GM21529 (cell line): ENCODE results near the gene DCAF8.

ENCODE experiments used
- ATAC-seq: cut with Tn5 transposase; IDR thresholded peaks from one replicate; pipeline ENCODE4 v1.9.1; 2021; ENCODE audit not compliant: unreplicated experiment

Gene DCAF8

DNA sequence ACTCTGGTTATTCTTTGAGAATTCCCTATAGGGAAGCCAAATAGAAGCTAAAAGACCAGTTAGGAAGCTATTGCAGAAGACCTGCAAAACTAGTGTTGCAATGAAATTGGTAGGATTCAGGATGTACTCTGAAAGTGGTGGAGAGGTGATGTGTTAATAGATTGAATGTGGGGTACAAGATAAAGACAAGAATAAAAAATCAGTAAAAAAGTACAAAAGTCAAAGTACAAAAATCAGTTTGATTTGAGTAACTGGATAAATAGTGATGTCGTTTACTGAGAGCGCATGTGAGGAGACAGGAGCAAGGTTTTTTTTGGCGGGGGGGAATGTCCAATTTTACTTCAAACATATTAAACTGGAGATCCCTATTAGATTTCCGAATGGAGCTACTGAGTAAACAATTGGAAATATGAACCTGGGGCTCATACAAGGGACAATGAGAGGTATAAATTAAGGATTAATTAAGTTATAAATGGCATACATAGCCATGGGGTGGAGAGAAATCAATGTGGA lies 2.5 kb upstream of the DCAF8 start:
- no peak for ATAC-seq

DNA sequence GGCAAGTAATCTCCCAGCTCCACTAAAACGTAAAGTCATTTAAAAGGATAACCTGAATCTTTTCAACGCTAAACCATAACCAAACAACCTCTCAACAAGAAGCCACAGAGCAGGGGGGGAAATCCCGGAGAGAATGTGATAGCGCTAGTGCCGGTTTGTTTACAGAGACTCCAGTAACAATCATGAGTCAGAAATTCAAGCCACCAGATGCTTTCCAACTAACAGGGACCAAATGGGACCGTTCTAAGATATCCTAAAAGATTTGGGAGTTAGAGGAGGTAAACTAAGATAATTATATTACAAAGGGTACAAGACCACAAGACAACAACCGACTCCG lies 825 bp downstream of the DCAF8 start:
- ATAC-seq, result peak; percentile 25

DNA sequence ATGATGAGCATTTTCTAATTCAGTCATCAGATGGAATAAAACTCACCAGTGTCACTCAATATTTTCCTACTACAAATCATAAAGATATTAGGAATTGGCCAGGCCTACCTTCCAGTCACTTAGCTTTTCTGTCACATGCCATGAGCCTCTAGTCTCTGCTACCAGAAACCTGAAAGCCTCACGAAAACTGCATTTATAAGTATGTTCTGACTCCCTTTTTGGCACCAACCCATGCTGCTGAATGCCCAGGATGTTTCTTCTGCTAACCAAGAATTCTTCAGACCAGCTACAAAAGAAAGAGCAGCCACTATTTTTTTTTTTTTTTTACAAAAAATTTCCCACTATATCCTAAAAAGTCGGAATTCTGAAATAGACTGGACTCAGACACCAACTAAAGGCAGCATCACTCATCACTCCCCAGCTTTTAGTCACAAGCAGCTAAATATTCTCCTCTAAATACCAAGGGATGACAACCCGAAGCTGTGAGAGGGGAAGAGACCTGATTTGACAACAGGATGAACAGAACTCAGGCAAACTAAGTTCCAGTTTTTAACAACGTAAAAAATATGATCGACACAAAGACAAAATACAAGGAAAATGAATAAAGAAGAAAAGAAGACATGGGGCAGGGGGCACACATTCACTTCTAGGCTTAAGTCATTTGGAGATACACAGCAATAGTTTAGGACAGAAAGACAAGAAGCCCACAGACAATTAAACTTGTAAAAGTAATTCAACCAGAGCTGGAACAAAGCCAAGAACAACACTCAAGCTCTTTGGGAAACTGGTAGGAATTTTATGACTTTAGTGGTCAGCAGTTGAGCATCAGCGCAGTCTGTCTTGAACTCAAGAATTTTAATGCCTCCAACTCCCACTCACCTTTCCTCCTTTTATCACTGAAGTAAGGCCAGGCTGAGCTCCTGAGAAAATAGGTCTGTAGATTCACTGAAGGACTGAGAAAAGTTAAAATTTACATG lies 1.7 kb downstream of the DCAF8 start:
- ATAC-seq, result no peak

DNA sequence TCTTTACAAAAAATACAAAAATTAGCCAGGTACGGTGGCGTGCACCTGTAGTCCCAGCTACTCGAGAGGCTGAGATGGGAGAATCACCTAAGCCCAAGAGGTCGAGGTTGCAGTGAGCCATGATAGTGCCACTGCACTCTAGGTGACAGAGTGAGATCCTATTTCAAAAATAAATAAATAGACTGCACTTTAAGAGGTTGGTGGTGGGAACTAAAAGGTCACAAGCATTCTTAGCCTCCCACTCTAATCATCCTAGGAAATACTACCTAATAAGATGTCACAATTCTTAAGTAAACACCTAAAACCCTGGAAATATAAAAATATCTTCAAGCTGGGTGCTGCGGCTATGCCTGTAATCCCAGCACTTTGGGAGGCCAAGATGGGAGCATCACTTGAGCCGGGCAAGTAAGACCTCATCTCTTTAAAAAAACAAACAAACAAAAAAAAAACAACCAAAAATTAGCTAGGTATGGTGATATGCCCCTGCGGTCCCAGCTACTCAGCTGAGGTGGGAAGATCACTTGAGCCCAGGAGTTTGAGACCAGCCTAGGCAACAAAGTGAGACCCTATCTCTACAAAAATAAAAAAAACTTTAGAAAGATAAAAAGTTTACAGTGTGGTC lies 4.1 kb downstream of the DCAF8 start:
- ATAC-seq, result no peak

DNA sequence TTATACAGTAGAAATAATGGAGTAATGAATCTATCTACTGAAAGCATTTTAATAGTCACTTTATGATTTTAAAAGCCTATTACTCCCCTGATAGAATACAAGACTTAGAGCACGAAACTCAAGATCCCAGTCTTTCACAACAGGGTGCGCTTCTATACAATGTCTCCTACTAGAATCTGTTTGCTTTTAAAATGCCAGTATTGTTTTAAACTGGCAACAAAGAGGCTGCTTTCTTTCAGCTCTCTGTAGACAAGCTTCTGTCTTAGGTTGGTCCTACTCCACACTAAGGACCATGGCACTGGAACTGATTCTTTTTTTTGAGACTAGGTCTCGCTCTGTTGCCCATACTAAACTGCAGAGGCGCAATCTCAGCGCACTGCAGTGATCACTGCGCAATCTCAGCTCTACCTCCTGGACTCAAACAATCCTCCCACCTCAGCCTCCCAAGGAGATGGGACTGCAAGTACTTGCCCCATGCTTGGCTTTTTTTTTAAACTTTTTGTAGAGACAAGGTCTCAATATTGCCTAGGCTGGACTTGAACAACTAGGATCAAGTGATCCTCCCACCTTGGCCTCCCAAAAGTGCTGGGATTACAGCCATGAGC lies 4.8 kb downstream of the DCAF8 start:
- no peak for ATAC-seq

DNA sequence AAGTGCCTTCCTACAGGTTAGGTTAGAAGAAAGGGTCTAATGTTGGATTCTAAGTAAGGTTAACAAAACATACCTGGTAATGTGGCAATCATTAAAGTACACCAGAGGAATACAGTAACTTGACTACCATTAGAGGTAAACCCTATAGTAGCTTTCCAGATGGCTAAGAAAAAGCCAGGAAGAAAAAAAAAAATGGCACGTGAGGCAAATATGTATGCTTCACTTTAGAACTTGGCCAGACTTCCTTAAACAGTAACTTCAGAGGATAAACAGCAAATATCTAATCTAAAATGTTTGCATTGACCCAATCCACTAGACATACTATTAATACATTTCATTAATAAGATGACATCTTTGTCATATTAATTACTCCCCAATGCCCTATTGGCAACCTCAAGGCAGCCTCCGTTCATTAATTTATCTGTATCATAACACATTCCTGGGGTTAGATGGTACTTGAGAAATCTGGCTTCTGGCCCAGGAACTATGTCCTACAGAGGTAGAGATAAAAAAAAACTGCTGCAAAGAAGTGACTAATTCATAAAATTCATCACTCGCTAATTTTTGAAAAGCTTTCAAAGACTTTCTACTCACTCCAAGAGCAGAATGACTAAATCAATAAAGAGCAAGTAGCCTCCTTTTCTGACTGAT lies 5.8 kb downstream of the DCAF8 start:
- ATAC-seq, result no peak

DNA sequence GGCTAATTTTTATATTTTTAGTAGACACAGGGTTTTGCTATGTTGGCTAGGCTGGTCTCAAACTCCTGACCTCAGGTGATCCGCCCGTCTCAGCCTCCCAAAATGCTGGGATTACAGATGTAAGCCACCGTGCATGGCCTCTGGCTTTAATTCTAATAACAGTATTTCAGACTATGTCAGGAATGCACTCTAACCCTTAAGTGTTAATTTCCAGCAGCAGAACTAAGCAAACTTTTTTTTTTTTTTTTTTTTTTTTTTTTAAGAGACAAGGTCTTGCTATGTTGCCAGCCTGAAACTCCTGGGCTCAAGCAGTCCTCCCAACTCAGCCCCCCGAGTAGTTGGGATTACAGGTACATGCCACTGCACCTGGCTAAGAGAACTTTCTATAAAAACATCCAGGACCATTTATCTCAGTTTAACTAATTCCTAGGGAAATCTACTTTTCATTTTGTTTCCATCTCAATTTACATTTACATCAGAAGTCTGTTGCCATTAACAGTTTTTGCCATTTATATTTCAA lies 6.5 kb downstream of the DCAF8 start:
- ATAC-seq, result no peak

DNA sequence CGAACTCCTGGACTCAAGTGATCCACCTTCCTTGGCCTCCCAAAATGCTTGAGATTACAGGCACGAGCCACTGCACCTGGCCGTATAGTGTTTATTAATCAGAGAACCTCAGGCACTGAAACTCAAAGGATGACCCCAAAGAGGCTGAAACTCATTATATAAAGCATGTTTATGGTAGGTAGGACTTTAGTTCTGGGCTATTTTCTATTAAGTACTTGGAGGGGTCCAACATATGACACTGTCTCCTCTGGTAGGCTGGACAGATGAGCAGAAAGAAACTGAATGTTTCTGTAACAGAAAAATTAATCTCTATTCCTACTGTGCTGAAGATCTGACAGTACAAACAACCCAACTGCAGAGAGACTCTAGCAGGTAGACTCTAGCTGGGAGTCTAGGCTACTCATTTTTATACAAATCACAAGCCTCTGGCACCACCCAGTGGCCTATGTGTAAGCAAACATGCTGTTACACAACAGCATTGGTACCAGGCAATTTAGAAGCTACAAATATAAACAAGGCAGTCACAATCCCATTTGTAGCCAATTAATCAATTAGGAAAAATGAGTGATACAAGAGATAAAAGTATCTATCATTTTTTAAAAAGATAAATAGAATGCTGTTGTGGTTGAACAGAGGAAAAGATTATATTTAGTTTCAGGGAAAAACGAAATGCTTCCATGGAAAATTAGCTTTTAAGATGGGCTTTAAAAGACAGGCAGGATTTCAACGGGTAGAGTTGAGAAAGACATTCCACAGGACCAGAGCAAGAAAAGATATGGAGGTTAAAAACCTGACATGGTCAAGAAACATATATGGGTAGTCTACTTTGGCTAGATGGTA lies 10.4 kb downstream of the DCAF8 start:
- ATAC-seq, result no peak

DNA sequence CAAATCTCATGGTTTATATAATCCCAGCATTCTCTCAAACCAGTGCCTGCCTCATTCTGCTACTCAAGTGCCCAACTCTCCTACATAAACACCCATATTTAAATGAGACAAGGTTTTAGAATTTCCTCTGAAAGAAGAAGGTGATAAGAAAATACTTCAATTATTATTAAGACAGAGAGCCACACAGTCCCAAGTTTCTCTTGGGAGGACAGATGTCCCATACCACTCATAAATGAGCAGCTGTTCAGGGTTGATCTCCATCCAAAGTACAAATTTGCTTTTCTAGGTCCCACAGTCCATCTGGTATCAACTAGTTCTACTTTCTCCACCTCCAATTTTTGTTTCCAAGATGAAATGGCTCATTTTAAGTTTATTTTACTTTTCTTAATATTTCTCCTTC lies 11.3 kb downstream of the DCAF8 start:
- ATAC-seq, result no peak

DNA sequence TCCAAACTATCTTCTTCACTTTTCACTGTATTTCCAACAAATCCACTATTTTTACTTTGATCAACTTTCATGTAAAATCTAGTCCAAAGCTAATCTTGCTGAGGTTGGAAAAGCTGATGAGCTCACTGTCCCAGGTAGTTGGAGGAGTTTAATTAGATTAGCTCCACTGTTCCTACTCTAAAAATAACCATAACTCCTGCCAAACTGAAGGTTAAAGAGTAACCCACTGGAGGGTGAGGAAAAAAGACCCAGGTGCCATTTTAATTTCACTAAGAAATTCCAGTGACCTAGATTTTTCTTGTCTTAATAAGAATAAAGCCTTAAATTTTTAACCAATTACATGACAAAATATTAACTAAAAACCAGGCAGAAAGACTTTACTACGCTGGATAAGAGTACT lies 15.3 kb downstream of the DCAF8 start:
- no peak for ATAC-seq

DNA sequence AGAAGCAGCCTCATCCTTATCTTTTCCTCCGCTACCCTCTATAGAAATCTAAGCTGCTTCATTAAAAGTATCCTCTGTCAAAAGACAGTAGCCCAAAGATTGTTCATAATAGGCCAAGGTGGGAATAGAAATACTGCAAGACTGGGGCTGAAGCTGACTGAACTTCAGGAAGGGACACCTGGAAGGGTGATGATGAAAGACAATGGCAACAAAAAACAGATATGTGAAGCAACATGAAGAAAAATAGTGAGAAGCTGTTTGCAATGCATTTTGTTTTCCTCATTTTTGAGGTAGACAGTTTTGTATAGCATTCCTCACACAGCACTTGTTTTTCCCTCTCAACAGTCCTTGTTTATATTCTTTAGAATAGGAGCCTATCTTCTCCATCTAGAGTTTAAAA lies 16.9 kb downstream of the DCAF8 start:
- no peak for ATAC-seq

DNA sequence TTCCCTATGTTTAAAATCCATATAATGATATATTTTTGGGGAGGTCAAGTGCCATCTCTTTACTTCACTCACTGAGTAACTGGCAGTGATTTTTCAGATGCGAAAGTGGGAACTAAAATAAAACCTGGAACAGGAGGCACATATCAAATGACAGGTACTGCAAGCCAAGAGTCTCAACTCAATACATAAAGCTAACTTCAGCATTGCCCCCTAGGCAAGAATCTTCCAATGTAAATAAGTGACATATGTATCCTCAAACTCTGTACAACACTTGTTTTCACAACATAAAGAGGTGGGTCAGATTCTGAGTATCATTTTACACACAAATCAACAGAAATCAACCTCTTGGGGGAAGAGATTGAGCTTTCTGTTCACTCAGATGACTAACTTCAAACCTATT lies 18.1 kb downstream of the DCAF8 start:
- no peak for ATAC-seq

DNA sequence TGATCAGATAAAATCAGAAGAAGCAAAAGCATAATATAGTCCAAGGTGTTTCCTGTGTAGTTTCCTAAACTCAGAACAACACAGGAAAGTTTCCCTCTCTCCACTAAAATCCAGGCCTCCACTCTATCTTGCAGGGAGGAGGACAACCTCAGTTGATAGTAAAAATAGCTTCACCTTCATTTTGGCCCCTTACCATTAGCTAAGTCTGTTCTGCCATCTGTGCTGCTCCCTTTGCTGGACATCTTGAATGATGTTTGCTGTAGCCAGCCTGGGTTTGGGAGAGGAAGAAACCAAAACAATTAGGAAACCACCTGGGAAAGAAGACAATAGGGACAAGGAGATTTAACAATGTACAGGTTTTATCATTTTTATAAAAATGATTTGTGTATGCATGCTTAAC lies 18.6 kb downstream of the DCAF8 start:
- ATAC-seq, result no peak

DNA sequence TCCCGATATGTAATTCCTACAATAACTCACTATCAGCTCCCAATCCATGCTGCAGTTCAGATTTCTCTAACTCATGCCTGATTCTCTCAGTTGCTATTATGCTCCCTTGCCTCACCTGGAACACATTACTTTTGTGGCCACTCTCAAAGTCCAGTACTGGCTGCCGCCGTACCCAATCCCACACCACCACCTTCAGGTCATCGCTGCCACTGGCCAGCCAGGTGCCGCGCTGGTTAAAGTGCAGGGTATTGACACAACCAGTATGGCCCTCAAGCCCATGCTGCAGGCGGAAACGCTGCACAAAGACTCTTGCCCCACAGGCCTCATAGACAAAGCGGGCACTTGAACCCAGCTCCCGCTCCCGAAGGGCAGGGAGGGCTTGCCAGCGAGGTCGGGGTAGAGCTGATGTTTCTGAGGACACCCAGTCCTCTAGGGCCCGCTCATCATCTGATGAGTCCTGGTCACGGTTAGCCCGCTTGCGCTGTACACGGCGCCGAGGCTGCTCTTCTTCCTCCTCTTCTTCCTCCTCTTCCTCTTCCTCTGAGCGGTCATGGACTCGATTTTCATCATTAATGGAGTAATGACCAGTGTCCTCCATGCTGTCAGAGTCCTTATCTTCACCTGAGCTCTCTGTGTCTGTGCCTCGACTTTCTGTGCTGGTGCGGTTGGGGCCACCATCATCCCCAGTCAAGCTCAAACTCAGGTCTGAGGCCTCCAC lies 22.6 kb downstream of the DCAF8 start:
- no peak for ATAC-seq

DNA sequence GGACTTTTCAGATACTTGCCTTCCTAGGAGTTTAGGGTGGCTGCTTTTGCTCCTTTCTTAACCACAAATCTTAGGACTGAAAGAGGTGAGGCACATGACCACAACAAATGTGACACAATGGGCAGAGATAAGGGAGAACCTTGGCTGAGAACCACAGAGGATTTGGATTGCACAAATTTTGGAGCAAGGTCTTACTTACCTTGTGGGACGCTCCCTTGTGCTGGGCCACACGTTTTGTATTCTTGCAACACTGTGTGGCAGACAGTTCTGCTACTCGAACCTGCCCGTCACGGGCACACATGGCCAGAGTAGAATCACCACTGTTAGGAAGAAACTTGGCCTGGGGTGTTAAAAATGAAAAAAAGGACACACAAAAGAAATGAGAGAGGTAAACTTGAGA lies 23.9 kb downstream of the DCAF8 start:
- no peak for ATAC-seq

DNA sequence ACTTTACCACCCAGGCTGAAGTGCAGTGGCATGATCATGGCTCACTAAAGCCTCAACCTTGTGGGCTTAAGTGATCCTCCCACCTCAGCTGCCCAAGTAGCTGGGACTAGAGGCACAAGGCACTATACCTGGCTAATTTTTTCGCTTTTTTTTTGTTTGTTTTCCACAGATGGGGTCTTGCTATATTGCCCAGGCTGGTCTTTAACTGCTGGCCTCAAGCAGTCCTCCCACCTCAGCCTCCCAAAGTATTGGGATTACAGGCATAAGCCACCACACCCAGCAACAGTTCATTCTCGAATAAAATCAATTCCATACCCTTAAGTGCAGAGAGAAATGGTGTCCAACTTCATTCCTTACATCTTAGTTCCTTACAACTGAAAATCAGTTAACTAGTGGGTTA lies 24.8 kb downstream of the DCAF8 start:
- no peak for ATAC-seq

DNA sequence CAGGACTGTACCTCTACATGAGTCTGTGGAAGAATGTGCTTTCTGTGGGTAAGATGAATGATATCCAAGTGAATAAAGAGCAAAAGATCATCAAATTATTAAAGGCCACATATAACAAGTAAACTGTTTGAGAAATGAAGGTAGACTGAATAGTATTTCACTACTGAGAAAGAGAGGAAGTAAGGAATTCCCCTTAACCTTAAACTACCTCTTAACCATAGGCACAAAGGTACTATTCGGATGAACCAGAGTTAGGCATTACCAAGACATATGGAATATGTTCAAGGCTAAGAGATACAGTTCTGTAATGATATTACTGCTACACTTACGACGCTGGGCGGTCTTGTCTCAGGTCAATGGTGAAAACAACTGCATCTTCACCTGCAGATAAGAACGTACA lies 25.5 kb downstream of the DCAF8 start:
- ATAC-seq, result no peak

DNA sequence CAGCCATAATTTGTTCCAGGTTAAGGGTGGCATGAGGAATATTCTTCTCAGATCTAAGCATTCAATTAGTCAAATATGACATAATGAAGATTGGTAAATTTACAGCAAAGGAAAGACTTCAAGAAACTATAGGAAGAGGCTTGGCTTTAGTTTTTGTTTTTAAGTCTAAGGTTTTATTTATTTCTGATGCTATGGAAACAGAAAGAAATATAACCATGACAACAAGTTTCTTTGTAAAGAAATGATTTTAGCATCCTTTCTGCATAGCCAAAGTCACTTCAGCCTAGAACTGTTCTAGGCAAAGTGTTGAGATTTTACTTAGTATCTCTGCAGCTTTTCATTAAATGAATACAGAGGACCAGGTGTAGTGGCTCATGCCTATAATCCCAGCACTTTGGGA lies 29.4 kb downstream of the DCAF8 start:
- no peak for ATAC-seq

DNA sequence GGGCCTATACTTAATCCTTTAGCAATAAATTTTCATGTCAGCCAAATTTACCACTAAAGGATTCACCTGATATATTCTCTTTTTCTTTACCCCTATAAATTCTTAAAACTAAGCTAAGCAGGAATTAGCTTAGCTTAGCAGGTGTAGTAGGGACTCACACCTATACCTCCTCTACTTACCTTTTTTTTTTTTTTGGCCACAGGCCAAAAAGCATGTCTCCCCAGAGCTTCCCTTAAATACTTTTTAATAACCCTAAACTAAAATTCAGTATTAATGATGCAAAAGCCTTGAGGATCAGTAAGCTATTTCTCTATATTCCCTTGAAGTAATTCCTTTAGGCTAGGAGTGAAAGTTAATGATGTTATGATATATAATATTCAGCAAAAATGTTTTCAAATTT lies 33.9 kb downstream of the DCAF8 start:
- ATAC-seq, result no peak

DNA sequence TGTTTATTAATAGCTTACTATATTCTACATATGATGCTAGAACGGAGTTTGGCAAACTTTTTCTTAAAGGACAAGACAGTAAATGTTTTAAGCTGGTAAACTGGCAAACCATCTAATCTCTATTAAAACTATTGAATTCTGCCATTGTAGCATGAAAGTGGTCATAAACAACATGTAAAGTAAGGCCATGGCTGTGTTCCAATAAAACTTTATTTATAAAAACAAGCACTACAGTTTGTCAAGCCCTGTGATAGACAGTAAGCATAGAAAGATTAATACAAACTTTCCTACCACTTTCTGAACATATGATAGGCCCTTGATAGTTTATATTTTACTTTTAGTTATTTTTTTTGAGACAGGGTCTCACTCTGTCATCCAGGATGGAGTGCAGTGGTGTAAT lies 34.8 kb downstream of the DCAF8 start:
- ATAC-seq, result no peak
